H9 (cell line): ENCODE measurements around the gene DNAJC7. TPM values are rescaled to one million over a fixed set of nuclear protein-coding genes. Genes with fewer than 3 reads are reported as not detected.

Experiments used
- DNase-seq: peaks from one replicate; pipeline ENCODE4 v3.0.0-alpha.2; 2017
- H2AFZ ChIP-seq: one replicate; pipeline ENCODE4 v1.6.1; 2013; ENCODE audit warnings: mild to moderate bottlenecking, low read length, control low read depth, moderate library complexity
- H2AK5ac ChIP-seq: 2 replicates; pipeline ENCODE4 v1.6.1; 2013; ENCODE audit warnings: low read length, control low read depth, mixed read lengths; ENCODE audit not compliant: insufficient read length
- H2BK120ac ChIP-seq: one replicate; pipeline ENCODE4 v1.6.1; 2013; ENCODE audit warnings: low read depth, mild to moderate bottlenecking, low read length, control low read depth, inconsistent platforms; ENCODE audit not compliant: poor library complexity, severe bottlenecking
- H2BK12ac ChIP-seq: 2 replicates; pipeline ENCODE4 v1.6.1; 2013; ENCODE audit warnings: low read length, control low read depth, mixed read lengths, low read depth; ENCODE audit not compliant: insufficient read length
- H2BK15ac ChIP-seq: 2 replicates; pipeline ENCODE4 v1.6.1; 2013; ENCODE audit warnings: low read depth, low read length, control low read depth
- H2BK20ac ChIP-seq: one replicate; pipeline ENCODE4 v1.6.1; 2013; ENCODE audit warnings: low read depth, mild to moderate bottlenecking, low read length, control low read depth, inconsistent platforms; ENCODE audit not compliant: poor library complexity, severe bottlenecking
- H2BK5ac ChIP-seq: 2 replicates; pipeline ENCODE4 v1.6.1; 2013; ENCODE audit warnings: low read length, control low read depth, mixed read lengths; ENCODE audit not compliant: insufficient read length
- H3K14ac ChIP-seq: 2 replicates; pipeline ENCODE4 v1.6.1; 2013; ENCODE audit warnings: low read length, control low read depth; ENCODE audit not compliant: insufficient read depth
- H3K18ac ChIP-seq: 2 replicates; pipeline ENCODE4 v1.6.1; 2013; ENCODE audit warnings: low read depth, mild to moderate bottlenecking, mixed read lengths, low read length, control low read depth; ENCODE audit not compliant: insufficient read length
- H3K23ac ChIP-seq: 2 replicates; pipeline ENCODE4 v1.6.1; 2013; ENCODE audit warnings: low read length, control low read depth, mixed read lengths, low read depth; ENCODE audit not compliant: insufficient read length
- H3K23me2 ChIP-seq: 2 replicates; pipeline ENCODE4 v1.6.1; 2013; ENCODE audit warnings: low read depth, mild to moderate bottlenecking, mixed read lengths, low read length, control low read depth; ENCODE audit not compliant: insufficient read length, poor library complexity, severe bottlenecking
- H3K27ac ChIP-seq: 2 replicates; pipeline ENCODE4 v1.5.1; 2013; ENCODE audit warnings: low read length, control low read depth, mixed read lengths, low read depth; ENCODE audit not compliant: insufficient read length
- H3K27me3 ChIP-seq: 2 replicates; pipeline ENCODE4 v1.6.1; 2013; ENCODE audit warnings: low read length, control low read depth, inconsistent platforms; ENCODE audit not compliant: insufficient read depth
- H3K4ac ChIP-seq: 2 replicates; pipeline ENCODE4 v1.6.1; 2013; ENCODE audit warnings: low read depth, mild to moderate bottlenecking, control low read depth, inconsistent platforms, low read length, moderate library complexity
- H3K4me1 ChIP-seq: 2 replicates; pipeline ENCODE4 v1.6.1; 2013; ENCODE audit warnings: low read length, control low read depth, inconsistent platforms; ENCODE audit not compliant: insufficient read depth
- H3K4me2 ChIP-seq: 2 replicates; pipeline ENCODE4 v1.6.1; 2013; ENCODE audit warnings: low read length, control low read depth, mixed read lengths; ENCODE audit not compliant: insufficient read length, insufficient read depth
- H3K56ac ChIP-seq: 2 replicates; pipeline ENCODE4 v1.6.1; 2013; ENCODE audit warnings: low read depth, mild to moderate bottlenecking, mixed read lengths, low read length, control low read depth; ENCODE audit not compliant: insufficient read length
- H3K79me1 ChIP-seq: 2 replicates; pipeline ENCODE4 v1.6.1; 2013; ENCODE audit warnings: low read depth, mild to moderate bottlenecking, moderate library complexity, low read length, control low read depth, inconsistent platforms; ENCODE audit not compliant: insufficient read depth, poor library complexity, severe bottlenecking
- H3K79me2 ChIP-seq: 2 replicates; pipeline ENCODE4 v1.6.1; 2013; ENCODE audit warnings: low read length, control low read depth, inconsistent platforms; ENCODE audit not compliant: insufficient read depth
- H3K9ac ChIP-seq: 2 replicates; pipeline ENCODE4 v1.6.1; 2013; ENCODE audit warnings: low read length, control low read depth, mixed read lengths; ENCODE audit not compliant: insufficient read length; ENCODE audit errors: extremely low read depth
- H3K9me3 ChIP-seq: one replicate; pipeline ENCODE4 v1.6.1; 2013; ENCODE audit warnings: low read depth, low read length, inconsistent platforms; ENCODE audit not compliant: control insufficient read depth
- H3T11ph ChIP-seq: one replicate; pipeline ENCODE4 v1.6.1; 2013; ENCODE audit warnings: mild to moderate bottlenecking, low read length, control low read depth, inconsistent platforms
- H4K20me1 ChIP-seq: one replicate; pipeline ENCODE4 v1.6.1; 2013; ENCODE audit not compliant: control insufficient read depth, insufficient read length, insufficient read depth
- H4K5ac ChIP-seq: 2 replicates; pipeline ENCODE4 v1.6.1; 2013; ENCODE audit warnings: low read depth, mild to moderate bottlenecking, mixed read lengths, low read length, control low read depth; ENCODE audit not compliant: insufficient read length
- H4K8ac ChIP-seq: replicated peaks from 2 replicates; pipeline ENCODE4 v1.6.1; 2013; ENCODE audit warnings: low read length, control low read depth, mixed read lengths, low read depth; ENCODE audit not compliant: insufficient read length
- H4K91ac ChIP-seq: 2 replicates; pipeline ENCODE4 v1.6.1; 2013; ENCODE audit warnings: low read depth, mild to moderate bottlenecking, moderate library complexity, mixed read lengths, low read length, control low read depth; ENCODE audit not compliant: insufficient read length
- H3K27ac Mint-ChIP-seq, 3 experiments: 2 replicates in 2 of 3; 3 replicates in 1 of 3; pipeline ENCODE4 v1.8.0; 2020 to 2021; ENCODE audit warnings: mixed read lengths in 3 of 3, mild to moderate bottlenecking in 1 of 3, moderate library complexity in 1 of 3
- H3K27me3 Mint-ChIP-seq: 2 replicates; pipeline ENCODE4 v1.8.0; 2021; ENCODE audit warnings: low read depth, mild to moderate bottlenecking, moderate library complexity, mixed read lengths
- H3K36me3 Mint-ChIP-seq, 3 experiments: 2 replicates in 2 of 3; 3 replicates in 1 of 3; pipeline ENCODE4 v1.8.0; 2020 to 2021; ENCODE audit warnings: low read depth in 3 of 3, mixed read lengths in 3 of 3; ENCODE audit not compliant: insufficient read depth in 1 of 3
- H3K4me1 Mint-ChIP-seq, 2 experiments: 2 replicates each; pipeline ENCODE4 v1.8.0; 2020; ENCODE audit warnings: mixed read lengths in 2 of 2
- H3K4me3 Mint-ChIP-seq, 2 experiments: 2 replicates in 1 of 2; 3 replicates in 1 of 2; pipeline ENCODE4 v1.8.0; 2020 to 2021; ENCODE audit warnings: mild to moderate bottlenecking in 2 of 2, mixed read lengths in 2 of 2, moderate library complexity in 1 of 2
- H3K9me3 Mint-ChIP-seq, 2 experiments: 2 replicates in 1 of 2; 3 replicates in 1 of 2; pipeline ENCODE4 v1.8.0; 2020; ENCODE audit warnings: mild to moderate bottlenecking in 2 of 2, mixed read lengths in 2 of 2, moderate library complexity in 1 of 2
- CTCF ChIP-seq: fragments of 200-600 bp; sonication (generic); conservative IDR thresholded peaks from 3 replicates; pipeline ENCODE4 v1.8.0; 2021; ENCODE audit warnings: antibody characterized with exemption, mild to moderate bottlenecking
- WGBS: extraction: QIAGEN DNeasy Blood & Tissue Kit; methylation state at CpG from one replicate; pipeline ENCODE4 v1.1.7; 2013; ENCODE audit warnings: missing lambda C conversion rate, low lambda C conversion rate, mixed read lengths; ENCODE audit not compliant: insufficient read length; ENCODE audit errors: extremely low coverage; 5-methylcytosine and 5-hydroxymethylcytosine counted together
- total RNA-seq: library from RNA; stranded (reverse); gene quantifications from 2 replicates; pipeline ENCODE4 v1.2.1, GENCODE V29; 2021

The DNAJC7 gene
- total RNA-seq, 1 experiment from 2014 or later, result 141 TPM

- Histone ChIP-seq H2BK5ac (no peak within 1 kb of the TSS), H3K9ac (peak within 1 kb of the TSS; percentile 78), H3K79me2 (no peaks in the 10 kb centered on the region), H3K27me3 (no peaks in the 10 kb centered on the region), H2BK120ac (no peak within 1 kb of the TSS), H3K4me1 (no peaks in the 10 kb centered on the region), H2BK20ac (no peak within 1 kb of the TSS), H3K56ac (no peak within 1 kb of the TSS), H3K23ac (no peak within 1 kb of the TSS), H3K18ac (peak within 1 kb of the TSS; percentile 59), H3K14ac (peak within 1 kb of the TSS; percentile 67), H3K4ac (peak within 1 kb of the TSS; percentile 27; the same call in 1 of the 2 replicates), H4K91ac (no peak within 1 kb of the TSS), H3K4me2 (peak within 1 kb of the TSS; percentile 91), H4K8ac (no peak within 1 kb of the TSS), H2AK5ac (no peak within 1 kb of the TSS), H3K27ac (no peak within 1 kb of the TSS), H2BK12ac (peak within 1 kb of the TSS; percentile 5), H3K23me2 (peaks cover 12% of the 10 kb centered on the region), H4K20me1 (no peaks in the 10 kb centered on the region), H3K79me1 (no peaks in the 10 kb centered on the region), H2BK15ac (peak within 1 kb of the TSS; percentile 85; the same call in 1 of the 2 replicates), H3K9me3 (no peaks in the 10 kb centered on the region), H4K5ac (no peak within 1 kb of the TSS), H2AFZ (no peak within 1 kb of the TSS), H3T11ph (no peak within 1 kb of the TSS)
- no CpG with 5 or more reads among the region's 71 CpGs for WGBS
- no peaks in the 10 kb centered on the region for H3K9me3 Mint-ChIP-seq
- peak within 1 kb of the TSS; percentile 76 to 87 for H3K4me3 Mint-ChIP-seq
- H3K4me1 Mint-ChIP-seq, result peaks cover 23 to 33% of the 10 kb centered on the region in 2 experiments
- DNase-seq, result peak; percentile 88
- H3K36me3 Mint-ChIP-seq, result peaks cover 16 to 31% (median 25%) of the 10 kb centered on the region in 3 experiments
- H3K27me3 Mint-ChIP-seq, result peaks cover 4% of the 10 kb centered on the region; the same call in 1 of the 2 replicates
- H3K27ac Mint-ChIP-seq, result peak within 1 kb of the TSS; percentile 65 to 93 (median 76); a peak in 5 of 7 replicates
- TF ChIP-seq CTCF, result no peak
Measured at GRCh38 chr17:41966463-41967140, 50.6 kb downstream of the DNAJC7 start, which contains the start of gene CNP. Gene CNP (plus strand): TSS chr17:41966795. CDS start chr17:41966885, 90 bp downstream.
